ENCODE measurements around the gene RRAGC. TPM values are rescaled to one million over a fixed set of nuclear protein-coding genes. Genes with fewer than 3 reads are reported as not detected.

The RRAGC gene
- total RNA-seq, 4 donors from 2014 or later: 11.9 to 20.1 (median 17.5) TPM

DNA sequence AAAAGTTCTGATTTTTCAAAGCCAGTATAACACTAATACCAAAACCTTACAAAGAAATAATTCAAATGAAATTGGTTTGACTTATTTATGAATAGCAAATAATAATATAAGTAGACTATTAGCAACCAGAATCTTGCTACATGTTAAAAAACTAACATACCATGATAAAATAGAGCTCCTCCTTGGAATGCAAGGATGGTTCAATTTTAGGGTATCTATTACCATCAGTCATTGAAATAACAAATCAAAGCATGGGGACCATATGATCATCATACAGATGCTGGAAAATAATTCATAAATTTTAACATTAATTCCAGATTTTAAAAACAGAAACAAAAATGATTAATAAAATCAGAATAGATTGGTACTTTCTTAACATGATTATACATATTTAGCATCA is 66.3 kb downstream of the RRAGC start:
- TF ChIP-seq, protein P1, sequence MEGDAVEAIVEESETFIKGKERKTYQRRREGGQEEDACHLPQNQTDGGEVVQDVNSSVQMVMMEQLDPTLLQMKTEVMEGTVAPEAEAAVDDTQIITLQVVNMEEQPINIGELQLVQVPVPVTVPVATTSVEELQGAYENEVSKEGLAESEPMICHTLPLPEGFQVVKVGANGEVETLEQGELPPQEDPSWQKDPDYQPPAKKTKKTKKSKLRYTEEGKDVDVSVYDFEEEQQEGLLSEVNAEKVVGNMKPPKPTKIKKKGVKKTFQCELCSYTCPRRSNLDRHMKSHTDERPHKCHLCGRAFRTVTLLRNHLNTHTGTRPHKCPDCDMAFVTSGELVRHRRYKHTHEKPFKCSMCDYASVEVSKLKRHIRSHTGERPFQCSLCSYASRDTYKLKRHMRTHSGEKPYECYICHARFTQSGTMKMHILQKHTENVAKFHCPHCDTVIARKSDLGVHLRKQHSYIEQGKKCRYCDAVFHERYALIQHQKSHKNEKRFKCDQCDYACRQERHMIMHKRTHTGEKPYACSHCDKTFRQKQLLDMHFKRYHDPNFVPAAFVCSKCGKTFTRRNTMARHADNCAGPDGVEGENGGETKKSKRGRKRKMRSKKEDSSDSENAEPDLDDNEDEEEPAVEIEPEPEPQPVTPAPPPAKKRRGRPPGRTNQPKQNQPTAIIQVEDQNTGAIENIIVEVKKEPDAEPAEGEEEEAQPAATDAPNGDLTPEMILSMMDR (IDR thresholded peaks at IDR 0.05): no peak
- TF ChIP-seq POLR2A (IDR thresholded peaks at IDR 0.05): no peak
- intact Hi-C loops (cut with DNase I): no loop called here
- Histone ChIP-seq H3K9me3 (peaks cover 0 to 18% (median 9%) of the 10 kb centered on the region in 3 donors), H3K36me3 (no peaks in the 10 kb centered on the region), H3K27ac (no peak overlapping the region), H3K27me3 (peaks cover 0 to 62% (median 0%) of the 10 kb centered on the region in 4 donors), H3K4me3 (no peak overlapping the region), H3K4me1 (peaks cover 0 to 7% (median 0%) of the 10 kb centered on the region in 3 donors)
- DNase-seq: no peak

DNA sequence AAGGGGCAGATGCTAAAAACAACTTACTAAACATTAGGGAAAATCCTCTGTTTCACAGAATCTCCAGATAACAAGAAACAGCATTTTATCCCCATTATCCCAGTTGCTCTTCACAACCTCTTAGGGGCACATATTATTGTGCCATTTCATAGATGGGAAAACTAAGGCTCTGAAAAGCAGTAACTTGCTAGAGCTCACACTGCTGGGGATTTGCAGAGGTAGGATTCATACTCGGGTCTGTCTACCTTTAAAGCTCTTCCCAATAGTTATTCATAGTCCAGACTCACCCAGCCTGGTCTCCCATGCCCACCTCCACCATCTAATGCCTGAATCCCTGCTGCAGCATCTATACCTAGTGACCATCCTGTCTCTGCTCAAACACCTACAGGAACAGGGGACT is 67.7 kb downstream of the RRAGC start:
- intact Hi-C loops (cut with DNase I): no loop called here
- DNase-seq: no peak
- TF ChIP-seq, protein P1 (IDR thresholded peaks at IDR 0.05): no peak
- no peak for TF ChIP-seq POLR2A (IDR thresholded peaks at IDR 0.05)
- no peak overlapping the region for H3K4me3 ChIP-seq
- H3K27ac ChIP-seq: no peak overlapping the region
- peaks cover 0 to 7% (median 0%) of the 10 kb centered on the region in 3 donors for H3K4me1 ChIP-seq
- H3K27me3 ChIP-seq: peaks cover 0 to 72% (median 0%) of the 10 kb centered on the region in 4 donors
- WGBS, 2 donors: 50 to 56% methylated on average over 1 of the region's 1 CpG
- H3K9me3 ChIP-seq: peaks cover 0 to 18% (median 9%) of the 10 kb centered on the region in 3 donors
- no peaks in the 10 kb centered on the region for H3K36me3 ChIP-seq

DNA sequence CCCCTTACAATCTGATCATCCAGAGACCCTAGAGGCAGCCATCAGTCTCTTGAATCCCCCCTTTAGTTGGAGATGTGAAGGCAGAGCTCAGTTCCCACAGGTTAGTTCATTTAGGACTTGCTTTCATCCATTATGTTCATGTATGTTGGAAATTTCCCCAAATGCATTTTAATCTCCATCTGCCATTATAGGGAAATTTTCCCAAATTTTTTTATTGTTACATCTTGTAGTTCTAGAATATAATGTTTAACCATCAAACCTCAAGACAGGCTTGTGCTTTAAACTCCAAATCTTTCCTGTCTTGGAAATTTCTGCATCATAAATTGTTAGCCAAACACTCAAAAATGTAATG is 68.4 kb downstream of the RRAGC start:
- Histone ChIP-seq H3K4me3 (no peak overlapping the region), H3K27ac (no peak overlapping the region), H3K36me3 (no peaks in the 10 kb centered on the region), H3K27me3 (peaks cover 0 to 77% (median 0%) of the 10 kb centered on the region in 4 donors), H3K9me3 (peaks cover 0 to 18% (median 9%) of the 10 kb centered on the region in 3 donors), H3K4me1 (peaks cover 0 to 7% (median 0%) of the 10 kb centered on the region in 3 donors)
- TF ChIP-seq POLR2A (IDR thresholded peaks at IDR 0.05): no peak
- TF ChIP-seq, protein P1 (IDR thresholded peaks at IDR 0.05): no peak
- intact Hi-C loops (cut with DNase I): no loop called here
- DNase-seq: no peak

DNA sequence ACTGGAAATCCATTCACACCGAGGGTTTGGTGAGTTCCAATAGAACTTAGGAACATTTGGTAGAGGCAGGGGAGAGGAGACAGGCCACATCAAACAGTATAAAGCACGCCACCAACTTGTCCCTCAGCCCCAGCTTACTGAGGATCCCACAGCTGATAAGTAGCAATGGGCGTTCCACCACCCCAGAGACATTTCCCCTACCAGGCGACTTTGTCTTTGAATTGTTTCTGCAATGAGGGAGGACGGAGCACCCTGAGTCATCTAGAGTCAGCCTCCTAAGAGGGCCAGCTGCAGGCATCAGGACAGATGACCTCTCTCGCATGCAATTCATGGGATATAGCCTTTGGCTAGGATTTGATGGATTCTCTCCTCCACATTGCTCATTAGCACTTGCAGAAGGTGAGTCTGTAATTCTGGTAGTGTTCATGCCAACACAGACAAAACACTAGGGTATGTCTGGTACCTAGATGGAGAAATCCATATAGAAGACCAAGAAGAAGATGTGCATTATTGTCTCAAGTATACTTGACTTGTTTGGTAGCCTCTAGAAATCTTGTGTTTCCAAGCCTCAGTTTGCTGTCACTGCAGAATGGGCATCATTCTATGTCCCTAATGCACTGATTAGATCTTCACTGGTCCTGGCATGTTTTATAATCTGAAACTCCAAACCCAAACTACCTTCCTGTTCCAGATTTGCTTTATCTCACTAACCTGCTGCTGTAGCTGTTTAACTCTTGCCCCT is 69.0 kb downstream of the RRAGC start:
- Histone ChIP-seq H3K27me3 (peaks cover 0 to 78% (median 0%) of the 10 kb centered on the region in 4 donors), H3K36me3 (no peaks in the 10 kb centered on the region), H3K27ac (no peak overlapping the region), H3K9me3 (peaks cover 0 to 18% (median 9%) of the 10 kb centered on the region in 3 donors), H3K4me3 (no peak overlapping the region), H3K4me1 (peaks cover 0 to 7% (median 0%) of the 10 kb centered on the region in 3 donors)
- no peak for DNase-seq
- intact Hi-C loops (cut with DNase I): no loop called here
- WGBS, 2 donors: 73 to 90% methylated on average over 6 of the region's 6 CpGs
- no peak for TF ChIP-seq POLR2A (IDR thresholded peaks at IDR 0.05)

DNA sequence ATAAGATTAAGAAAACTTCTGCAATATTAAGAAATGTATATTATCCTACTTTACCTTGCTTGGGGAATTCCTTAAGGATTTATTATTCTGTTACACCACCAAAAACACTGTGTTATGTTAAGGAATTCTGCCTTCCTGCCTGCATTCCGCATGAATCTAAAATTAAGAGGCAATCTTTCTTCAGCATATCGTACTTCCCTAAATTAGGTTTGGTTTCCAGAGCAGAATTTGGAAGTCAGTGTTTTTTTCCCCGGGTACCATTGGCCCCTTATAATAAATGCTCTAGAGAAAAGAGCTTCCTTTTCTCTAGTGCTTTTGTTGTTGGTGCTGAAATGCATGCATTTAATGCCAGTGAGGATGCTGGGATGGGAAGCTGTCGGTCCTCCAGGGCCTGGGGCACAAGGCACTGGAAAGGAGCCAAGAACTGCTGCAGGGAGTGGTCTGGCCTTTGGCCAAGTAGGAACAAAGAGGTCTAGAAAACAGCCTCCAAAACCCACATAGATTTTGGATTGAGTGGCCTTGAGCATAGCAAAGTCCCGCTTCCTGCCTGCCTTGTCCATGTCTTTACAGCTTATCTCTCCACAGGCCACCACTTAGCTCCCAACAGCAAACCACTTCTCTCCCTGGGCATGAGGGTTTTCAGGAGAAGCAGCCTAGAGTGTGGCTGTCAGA is 69.9 kb downstream of the RRAGC start:
- intact Hi-C loops (cut with DNase I): no loop called here
- no peak overlapping the region for H3K27ac ChIP-seq
- 32 to 38% methylated on average over 5 of the region's 5 CpGs for WGBS, 2 donors
- peaks cover 0 to 88% (median 0%) of the 10 kb centered on the region in 4 donors for H3K27me3 ChIP-seq
- H3K9me3 ChIP-seq: peaks cover 0 to 18% (median 9%) of the 10 kb centered on the region in 3 donors
- H3K36me3 ChIP-seq: no peaks in the 10 kb centered on the region
- DNase-seq: no peak
- H3K4me3 ChIP-seq: no peak overlapping the region
- peaks cover 0 to 7% (median 0%) of the 10 kb centered on the region in 3 donors for H3K4me1 ChIP-seq
- TF ChIP-seq, protein P1 (IDR thresholded peaks at IDR 0.05): no peak
- no peak for TF ChIP-seq POLR2A (IDR thresholded peaks at IDR 0.05)

All from esophagus squamous epithelium (tissue), 5 donors.